ENCODE results near the gene WDFY1.

DNA sequence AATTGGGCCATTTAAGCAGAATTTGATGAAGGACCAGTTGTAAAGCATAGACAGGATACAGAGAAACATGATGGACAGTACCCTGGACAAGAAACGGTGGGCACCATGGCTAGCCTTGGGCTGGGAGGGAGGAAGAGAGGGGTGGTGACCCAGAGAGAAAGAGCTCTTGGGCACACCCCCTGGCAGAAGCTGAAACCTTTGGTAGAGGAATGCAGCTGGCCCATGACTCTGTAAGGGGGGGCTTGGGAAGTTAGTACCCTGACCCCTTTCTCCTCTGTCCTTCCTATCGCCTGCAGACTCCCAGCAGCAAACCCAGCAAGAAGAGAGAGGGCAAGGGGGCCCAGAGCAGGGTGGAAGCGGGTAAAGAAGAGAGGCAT lies 44.7 kb upstream of the WDFY1 start:
- TF ChIP-seq, protein P1, sequence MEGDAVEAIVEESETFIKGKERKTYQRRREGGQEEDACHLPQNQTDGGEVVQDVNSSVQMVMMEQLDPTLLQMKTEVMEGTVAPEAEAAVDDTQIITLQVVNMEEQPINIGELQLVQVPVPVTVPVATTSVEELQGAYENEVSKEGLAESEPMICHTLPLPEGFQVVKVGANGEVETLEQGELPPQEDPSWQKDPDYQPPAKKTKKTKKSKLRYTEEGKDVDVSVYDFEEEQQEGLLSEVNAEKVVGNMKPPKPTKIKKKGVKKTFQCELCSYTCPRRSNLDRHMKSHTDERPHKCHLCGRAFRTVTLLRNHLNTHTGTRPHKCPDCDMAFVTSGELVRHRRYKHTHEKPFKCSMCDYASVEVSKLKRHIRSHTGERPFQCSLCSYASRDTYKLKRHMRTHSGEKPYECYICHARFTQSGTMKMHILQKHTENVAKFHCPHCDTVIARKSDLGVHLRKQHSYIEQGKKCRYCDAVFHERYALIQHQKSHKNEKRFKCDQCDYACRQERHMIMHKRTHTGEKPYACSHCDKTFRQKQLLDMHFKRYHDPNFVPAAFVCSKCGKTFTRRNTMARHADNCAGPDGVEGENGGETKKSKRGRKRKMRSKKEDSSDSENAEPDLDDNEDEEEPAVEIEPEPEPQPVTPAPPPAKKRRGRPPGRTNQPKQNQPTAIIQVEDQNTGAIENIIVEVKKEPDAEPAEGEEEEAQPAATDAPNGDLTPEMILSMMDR (IDR thresholded peaks at IDR 0.05 in 4 of 5, conservative IDR thresholded peaks at IDR 0.05 in 1 of 5), result no peak
- TF ChIP-seq POLR2A (IDR thresholded peaks at IDR 0.05), result no peak
